K562 (cell line): Measurements from ENCODE around the gene ANAPC2. TPM values are rescaled to one million over a fixed set of nuclear protein-coding genes. Genes with fewer than 3 reads are reported as not detected.

Experiments used
- BMI1 ChIP-seq: fragments of 150-350 bp; IDR thresholded peaks from 2 replicates; pipeline ENCODE4 v1.6.1; 2014; ENCODE audit warnings: low read length
- CREM ChIP-seq: IDR thresholded peaks from 2 replicates; pipeline ENCODE4 v1.6.1; 2014; ENCODE audit warnings: antibody characterized with exemption, low read depth
- DMBX1 ChIP-seq: fragments of 250-450 bp; sonication (Bioruptor Pico); IDR thresholded peaks from 2 replicates; pipeline ENCODE4 v1.8.0; 2022; ENCODE audit warnings: inconsistent platforms, mild to moderate bottlenecking, moderate library complexity, borderline replicate concordance
- EWSR1 ChIP-seq: fragments of 450-650 bp; IDR thresholded peaks from 2 replicates; pipeline ENCODE4 v1.6.1; 2018; ENCODE audit warnings: borderline replicate concordance, mild to moderate bottlenecking, low read depth, moderate library complexity; ENCODE audit not compliant: partially characterized antibody
- FIP1L1 ChIP-seq: fragments of 200-400 bp; formaldehyde crosslinking; IDR thresholded peaks from 2 replicates; pipeline ENCODE4 v1.6.1; 2018; ENCODE audit warnings: mild to moderate bottlenecking, low read depth, low read length; ENCODE audit not compliant: poor library complexity, severe bottlenecking
- GMEB1 ChIP-seq: fragments of 250-450 bp; sonication (Bioruptor Pico); IDR thresholded peaks from 2 replicates; pipeline ENCODE4 v1.4.0; 2020; ENCODE audit warnings: mild to moderate bottlenecking
- MAFG ChIP-seq: fragments of 450-650 bp; conservative IDR thresholded peaks from 2 replicates; pipeline ENCODE4 v1.6.1; 2016; ENCODE audit warnings: missing genetic modification characterization, missing compliant biosample characterization
- MYC ChIP-seq, 2 experiments: fragments of 250-450 bp in 1 of 2; sonication (Bioruptor Pico) in 1 of 2; IDR thresholded peaks; 2 replicates each; pipeline versions ENCODE4 v1.5.1 to v1.6.1; 2012 to 2021; ENCODE audit warnings: low read depth in 2 of 2, borderline replicate concordance in 1 of 2, improper control_type of control experiment in 1 of 2, low read length in 1 of 2, mild to moderate bottlenecking in 1 of 2, moderate library complexity in 1 of 2
- NR3C1 ChIP-seq: sonication (generic); formaldehyde crosslinking; IDR thresholded peaks from 2 replicates; pipeline ENCODE4 v1.8.1; 2022; ENCODE audit warnings: missing genetic modification reagents
- POLR3A ChIP-seq: IDR thresholded peaks from 2 replicates; pipeline ENCODE4 v1.6.1; 2011; ENCODE audit warnings: borderline replicate concordance, mild to moderate bottlenecking, moderate library complexity; ENCODE audit not compliant: insufficient read length, insufficient read depth; ENCODE audit errors: extremely low read depth
- RFX5 ChIP-seq: IDR thresholded peaks from 2 replicates; pipeline ENCODE4 v1.6.1; 2011; ENCODE audit warnings: low read depth, mild to moderate bottlenecking, improper control_type of control experiment, low read length
- SAP30 ChIP-seq: fragments of 200-600 bp; sonication (generic); IDR thresholded peaks from 2 replicates; pipeline ENCODE4 v1.6.1; 2012; ENCODE audit warnings: borderline replicate concordance, low read depth, mild to moderate bottlenecking, moderate library complexity, low read length, control low read depth, inconsistent platforms; ENCODE audit not compliant: insufficient read depth, poor library complexity, severe bottlenecking
- SNAPC5 ChIP-seq: fragments of 250-450 bp; sonication (Bioruptor Pico); IDR thresholded peaks from 2 replicates; pipeline ENCODE4 v1.8.0; 2021; ENCODE audit warnings: moderate library complexity, mild to moderate bottlenecking, inconsistent platforms
- SPI1 ChIP-seq: IDR thresholded peaks from 2 replicates; pipeline ENCODE4 v1.6.1; 2011; ENCODE audit warnings: low read depth, low read length, control low read depth, borderline replicate concordance
- ZBTB1 ChIP-seq: sonication (generic); formaldehyde crosslinking; IDR thresholded peaks from 2 replicates; pipeline ENCODE4 v1.8.1; 2023; ENCODE audit warnings: missing genetic modification reagents, low read depth, mild to moderate bottlenecking, borderline replicate concordance
- ZBTB26 ChIP-seq: fragments of 450-650 bp; formaldehyde crosslinking; IDR thresholded peaks from 2 replicates; pipeline ENCODE4 v1.4.0; 2022; ENCODE audit warnings: missing genetic modification characterization
- ZNF398 ChIP-seq: fragments of 250-450 bp; sonication (Bioruptor Pico); IDR thresholded peaks from 2 replicates; pipeline ENCODE4 v1.8.0; 2021; ENCODE audit warnings: moderate library complexity, mild to moderate bottlenecking, inconsistent platforms
- ZNF717 ChIP-seq: fragments of 250-450 bp; sonication (Bioruptor Pico); IDR thresholded peaks from 2 replicates; pipeline ENCODE4 v1.5.0; 2021
- polyA plus RNA-seq, 8 experiments: library from polyadenylated mRNA; depleted of rRNA in 4 of 8; stranded (reverse) in 5 of 8; unstranded in 3 of 8; fragments of >200 nt; fragmentation: Nextera tagmentation in 2 of 8; fragmentation: Illumina TruSeq in 1 of 8; extraction: Ambion mirVana in 2 of 8; extraction: Trizol in 1 of 8; gene quantifications; 2 replicates each; pipeline versions ENCODE4 v1.2.1 to v1.2.3, GENCODE V29; 2011 to 2014; ENCODE audit warnings: inconsistent platforms in 1 of 8, missing spikeins in 1 of 8
- total RNA-seq, 7 experiments: library from RNA; depleted of rRNA in 6 of 7; stranded (reverse); fragments of >200 nt in 6 of 7; fragmentation: Illumina TruSeq in 2 of 7; extraction: Trizol in 2 of 7; gene quantifications; 2 replicates each; pipeline versions ENCODE4 v1.2.1 to v1.2.3, GENCODE V29; 2011 to 2021; ENCODE audit warnings: low replicate concordance in 1 of 7

Gene ANAPC2
- total and polyA plus RNA-seq, 9 of the 15 experiments (the other 6 are each of a cell fraction or from before 2014, with no cell fraction given), result 0.11 to 56.5 (median 17.1) TPM; not detected in 1

- TF ChIP-seq ZNF398 (CRISPR knock-in tag) (no peak), GMEB1 (CRISPR knock-in tag) (no peak), ZNF717 (CRISPR knock-in tag) (no peak), BMI1 (no peak), MYC (IDR thresholded peaks at IDR 0.05; ENCODE audit: low read depth, low read length) (0 out of 2 replicates have a peak, but pooled peaks have one; percentile 31), MYC (CRISPR knock-in tag; IDR thresholded peaks at IDR 0.05; ENCODE audit: borderline replicate concordance, low read depth) (no peak), SAP30 (peak; percentile 81), FIP1L1 (peak; percentile 39), NR3C1 (CRISPR knock-in tag) (peak; percentile 65; the same call in 1 of the 2 replicates), SNAPC5 (CRISPR knock-in tag) (no peak), POLR3A (no peak), RFX5 (no peak), MAFG (tag) (no peak), ZBTB26 (no peak), SPI1 (no peak), EWSR1 (no peak), CREM (peak; percentile 56; the same call in 1 of the 2 replicates), ZBTB1 (CRISPR knock-in tag) (no peak), DMBX1 (CRISPR knock-in tag) (peak; percentile 36; the same call in 1 of the 2 replicates)
Measured at GRCh38 chr9:137138722-137139467, 49.5 kb downstream of the ANAPC2 start, which contains the start of gene GRIN1 (continued).
